LoVo (cell line): ENCODE results near the gene KLHL17.

Source experiments
- DNase-seq: peaks from one replicate; pipeline ENCODE4 v3.0.0-alpha.2; 2016; ENCODE audit warnings: low spot score

KLHL17 gene

GRCh38 chr1:923131-923990 lies 37.0 kb upstream of the KLHL17 start, which contains the start of gene SAMD11:
Gene SAMD11, plus strand, starts transcription at chr1:923923. Its CDS starts 509 bp downstream, at chr1:924432.
- DNase-seq: peak; percentile 74

GRCh38 chr1:923991-924655 lies 36.3 kb upstream of the KLHL17 start:
- DNase-seq: no peak

- DNase-seq: peak; percentile 52
Measured at GRCh38 chr1:924656-925560, 35.5 kb upstream of the KLHL17 start.

GRCh38 chr1:925561-926421 lies 34.6 kb upstream of the KLHL17 start:
- no peak for DNase-seq

GRCh38 chr1:927234-927633 lies 33.1 kb upstream of the KLHL17 start:
- DNase-seq: no peak

GRCh38 chr1:927748-928147 lies 32.6 kb upstream of the KLHL17 start:
- DNase-seq: no peak

- no peak for DNase-seq
Measured at GRCh38 chr1:928825-929661, 31.3 kb upstream of the KLHL17 start.

GRCh38 chr1:929712-930632 lies 30.4 kb upstream of the KLHL17 start:
- no peak for DNase-seq

- no peak for DNase-seq
Measured at GRCh38 chr1:930633-931138, 29.7 kb upstream of the KLHL17 start.

GRCh38 chr1:931380-932172 lies 28.8 kb upstream of the KLHL17 start:
- DNase-seq: no peak

- no peak for DNase-seq
Measured at GRCh38 chr1:932173-932510, 28.2 kb upstream of the KLHL17 start.

- no peak for DNase-seq
Measured at GRCh38 chr1:932776-933602, 27.4 kb upstream of the KLHL17 start.

- DNase-seq: no peak
Measured at GRCh38 chr1:933603-933940, 26.8 kb upstream of the KLHL17 start.

GRCh38 chr1:934991-935750 lies 25.2 kb upstream of the KLHL17 start:
- DNase-seq: no peak

GRCh38 chr1:935751-936231 lies 24.6 kb upstream of the KLHL17 start:
- DNase-seq: no peak

- no peak for DNase-seq
Measured at GRCh38 chr1:936348-937264, 23.8 kb upstream of the KLHL17 start.
